Measurements from ENCODE around the gene AGPAT3. TPM values are rescaled to one million over a fixed set of nuclear protein-coding genes. Genes with fewer than 3 reads are reported as not detected.
A peak's percentile ranks its signal among the peaks of the same experiment; 100 is the strongest.

Gene AGPAT3
- total RNA-seq, 4 donors from 2014 or later, result 40.6 to 80.5 (median 65.3) TPM

DNA sequence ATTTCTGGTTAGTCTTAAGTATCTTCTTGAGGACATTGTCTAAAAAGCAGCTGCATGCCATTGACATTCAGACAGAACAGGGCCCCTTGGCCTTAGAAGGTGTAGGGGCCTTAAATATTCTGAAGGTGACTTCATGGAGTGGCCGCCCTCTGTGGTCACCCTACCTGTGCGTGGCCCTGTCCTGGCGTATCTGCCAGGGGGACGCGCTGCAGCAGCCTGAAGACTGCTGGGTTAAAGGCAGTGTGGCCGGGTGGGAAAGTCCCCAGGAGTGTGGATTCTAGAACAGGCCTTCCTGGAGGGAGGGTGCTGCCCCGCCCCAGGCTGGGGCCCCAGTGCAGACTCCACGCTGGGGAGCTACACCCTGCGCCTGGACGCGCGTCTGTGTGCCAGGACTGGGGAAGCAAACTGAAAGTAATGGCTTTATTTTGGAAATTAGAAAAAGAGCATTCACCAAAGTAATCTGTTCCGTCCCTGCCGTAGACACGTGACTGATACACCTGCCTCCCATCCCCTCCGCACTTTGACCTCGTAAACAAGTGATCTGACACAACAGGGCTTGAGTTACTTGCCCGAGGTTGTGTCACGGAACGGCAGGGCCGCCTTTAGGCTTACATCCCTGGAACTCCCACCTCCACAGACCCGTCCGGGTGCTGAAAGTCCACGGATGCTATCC lies 1.8 kb downstream of the AGPAT3 start:
- Histone ChIP-seq H3K27ac (peak overlapping the region; percentile 87 to 90 (median 88)), H3K27me3 (no peaks in the 10 kb centered on the region), H3K4me1 (peaks cover 9 to 13% of the 10 kb centered on the region in 2 donors), H3K9me3 (no peaks in the 10 kb centered on the region), H3K36me3 (no peaks in the 10 kb centered on the region), H3K4me3 (replicated peaks in 1 of 3) (peak overlapping the region in 1 of 3 donors; percentile 88)
- intact Hi-C loops (cut with DNase I), result no loop called here
- no peak for DNase-seq
- WGBS, 2 donors, result 73 to 88% methylated on average over 24 of the region's 24 CpGs
- TF ChIP-seq POLR2A (IDR thresholded peaks at IDR 0.05), result no peak
- TF ChIP-seq CTCF (IDR thresholded peaks at IDR 0.05), result no peak

GRCh38 chr21:43867332-43867703 lies 2.3 kb downstream of the AGPAT3 start:
- TF ChIP-seq POLR2A (IDR thresholded peaks at IDR 0.05), result no peak
- TF ChIP-seq CTCF (IDR thresholded peaks at IDR 0.05), result no peak
- Histone ChIP-seq H3K27ac (peak overlapping the region in 2 of 3 donors; percentile 87 to 90), H3K27me3 (no peaks in the 10 kb centered on the region), H3K4me1 (peaks cover 9 to 13% of the 10 kb centered on the region in 2 donors), H3K36me3 (no peaks in the 10 kb centered on the region), H3K9me3 (no peaks in the 10 kb centered on the region), H3K4me3 (replicated peaks in 1 of 3) (no peak overlapping the region)
- no peak for DNase-seq
- 76 to 91% methylated on average over 6 of the region's 6 CpGs for WGBS, 2 donors
- intact Hi-C loops (cut with DNase I), result no loop called here

- Histone ChIP-seq H3K36me3 (no peaks in the 10 kb centered on the region), H3K9me3 (no peaks in the 10 kb centered on the region), H3K4me1 (peaks cover 9 to 13% of the 10 kb centered on the region in 2 donors), H3K27ac (no peak overlapping the region), H3K4me3 (replicated peaks in 1 of 3) (no peak overlapping the region), H3K27me3 (no peaks in the 10 kb centered on the region)
- intact Hi-C loops (cut with DNase I), result no loop called here
- DNase-seq, result no peak
- TF ChIP-seq CTCF (IDR thresholded peaks at IDR 0.05) (no peak), POLR2A (IDR thresholded peaks at IDR 0.05) (no peak)
- 86 to 91% methylated on average over 6 of the region's 6 CpGs for WGBS, 2 donors
These were observed 2.9 kb downstream of the AGPAT3 start for GRCh38 chr21:43867948-43868347.

DNA sequence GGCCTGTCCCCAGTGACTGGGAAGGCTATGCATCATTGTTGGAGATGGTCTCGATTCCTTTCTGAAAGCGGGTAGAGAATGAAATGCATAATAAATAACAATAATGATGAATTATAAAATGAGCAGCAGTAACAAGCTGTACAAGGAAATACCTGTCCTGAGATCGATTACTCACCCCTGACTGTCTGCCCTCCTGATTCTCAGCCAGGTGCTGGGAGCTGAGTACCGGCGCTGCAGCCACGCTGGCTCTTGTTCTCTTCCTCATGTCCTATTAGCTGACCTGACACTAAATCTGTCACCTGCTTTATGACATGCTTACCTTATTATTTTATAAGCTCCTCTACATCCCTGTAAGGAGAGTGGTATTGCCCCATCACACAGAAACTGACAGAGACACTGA lies 3.4 kb downstream of the AGPAT3 start:
- no peaks in the 10 kb centered on the region for H3K36me3 ChIP-seq
- WGBS, 2 donors, result 78 to 82% methylated on average over 6 of the region's 6 CpGs
- intact Hi-C loops (cut with DNase I), result no loop called here
- H3K4me3 ChIP-seq (replicated peaks in 1 of 3), result no peak overlapping the region
- peaks cover 9 to 16% of the 10 kb centered on the region in 2 donors for H3K4me1 ChIP-seq
- no peak overlapping the region for H3K27ac ChIP-seq
- H3K27me3 ChIP-seq, result no peaks in the 10 kb centered on the region
- no peak for TF ChIP-seq POLR2A (IDR thresholded peaks at IDR 0.05)
- no peaks in the 10 kb centered on the region for H3K9me3 ChIP-seq
- DNase-seq, result peak in 1 of 2 donors; percentile 29

DNA sequence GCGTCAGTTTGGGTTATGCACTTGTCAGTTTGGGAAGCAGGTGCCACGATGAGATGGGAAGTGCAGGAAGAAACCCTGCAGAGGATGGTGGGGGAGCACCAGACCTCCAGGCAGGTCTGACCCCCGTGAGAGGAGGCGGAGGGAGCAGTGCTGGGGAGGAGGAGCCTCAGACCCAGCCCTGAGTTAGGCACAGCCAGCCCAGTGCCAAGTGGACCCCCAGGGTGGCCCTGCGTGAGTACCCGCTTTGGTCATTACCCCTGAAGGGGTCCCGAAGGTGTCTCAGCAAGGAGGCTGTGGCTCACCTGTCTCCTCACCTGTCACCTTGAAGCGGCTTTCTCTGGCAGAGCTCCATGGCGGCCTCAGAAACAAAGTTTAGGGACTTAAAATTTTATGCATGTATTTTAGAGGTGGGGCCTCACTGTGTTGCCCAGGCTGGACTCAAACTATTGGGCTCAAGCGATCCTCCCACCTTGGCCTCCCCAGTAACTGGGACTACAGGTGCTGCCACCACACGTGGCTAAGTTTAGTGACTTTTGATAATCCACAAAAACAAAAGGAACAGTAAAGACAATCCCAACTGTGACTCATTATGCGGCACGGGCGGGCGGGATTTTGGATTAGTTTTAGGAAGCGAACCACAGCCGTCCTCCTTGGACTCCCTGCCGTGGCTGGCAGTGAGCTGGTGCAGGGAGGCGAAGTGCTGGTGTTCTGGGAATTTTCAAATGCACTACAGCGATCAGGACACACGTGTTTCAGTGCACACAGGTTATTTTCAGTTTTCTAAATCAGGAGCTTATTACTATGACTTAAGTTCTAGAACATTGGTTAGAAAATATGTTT lies 4.7 kb downstream of the AGPAT3 start:
- Histone ChIP-seq H3K27ac (no peak overlapping the region), H3K36me3 (no peaks in the 10 kb centered on the region), H3K27me3 (no peaks in the 10 kb centered on the region), H3K9me3 (no peaks in the 10 kb centered on the region), H3K4me3 (replicated peaks in 1 of 3) (no peak overlapping the region), H3K4me1 (peaks cover 9 to 28% of the 10 kb centered on the region in 2 donors)
- DNase-seq, result no peak
- WGBS, 2 donors, result 94% methylated on average over 18 to 19 of the region's 21 CpGs
- TF ChIP-seq POLR2A (IDR thresholded peaks at IDR 0.05), result no peak
- TF ChIP-seq CTCF (IDR thresholded peaks at IDR 0.05), result no peak
- intact Hi-C loops (cut with DNase I), result no loop called here
